ENCODE results near the gene DIS3L2.

- TF ChIP-seq POLR2AphosphoS5 (IDR thresholded peaks at IDR 0.05; ENCODE audit: low read depth, low read length): no peak
- TF ChIP-seq TAF1 (IDR thresholded peaks at IDR 0.05; ENCODE audit: borderline replicate concordance, low read depth, low read length): no peak
Measured at GRCh38 chr2:232184346-232184745, 222.8 kb downstream of the DIS3L2 start.

Data from GM12892 (cell line).